Right atrium auricular region (tissue), 2 donors: Measurements from ENCODE around the gene SLIT1. TPM values are rescaled to one million over a fixed set of nuclear protein-coding genes. Genes with fewer than 3 reads are reported as not detected.

Experiments
- DNase-seq: peaks from one replicate; pipeline ENCODE4 v3.0.0-alpha.2; 2019; ENCODE audit warnings: low spot score
- H3K27ac ChIP-seq, 2 donors: fragments of 200-600 bp; sonication (generic); 1 replicate in 1 of 2; 2 replicates in 1 of 2; pipeline ENCODE4 v1.5.1; 2016 to 2019
- H3K27me3 ChIP-seq, 2 donors: fragments of 200-600 bp; sonication (generic); one replicate each; pipeline versions ENCODE4 v1.5.1 to v1.6.0; 2017 to 2019
- H3K36me3 ChIP-seq: fragments of 200-600 bp; sonication (generic); one replicate; pipeline ENCODE4 v1.5.1; 2016
- H3K4me1 ChIP-seq, 2 donors: fragments of 200-600 bp; sonication (generic); one replicate each; pipeline versions ENCODE4 v1.5.1 to v1.6.0; 2017 to 2019
- H3K4me3 ChIP-seq, 2 donors: fragments of 200-600 bp; sonication (generic); 1 replicate in 1 of 2; 2 replicates in 1 of 2; pipeline ENCODE4 v1.5.1; 2017 to 2019; ENCODE audit warnings: mild to moderate bottlenecking in 1 of 2, moderate library complexity in 1 of 2
- H3K9me3 ChIP-seq, 2 donors: fragments of 200-600 bp; sonication (generic); one replicate each; pipeline ENCODE4 v1.5.1; 2019
- CTCF ChIP-seq, 2 donors: fragments of 200-600 bp; sonication (generic); IDR thresholded peaks; one replicate each; pipeline ENCODE4 v1.5.1; 2019; ENCODE audit warnings: antibody characterized with exemption in 2 of 2
- total RNA-seq, 2 donors: library from RNA; depleted of rRNA; stranded (reverse); fragments of >200 nt; gene quantifications; one replicate each; pipeline ENCODE4 v1.1.0, GENCODE V29; 2016

The SLIT1 gene
- total RNA-seq, 2 donors from 2014 or later = not detected

- H3K27ac ChIP-seq = no peak overlapping the region
- no peak for DNase-seq
- H3K9me3 ChIP-seq = no peaks in the 10 kb centered on the region
- H3K4me3 ChIP-seq = no peak overlapping the region
- H3K4me1 ChIP-seq = no peaks in the 10 kb centered on the region
- no peaks in the 10 kb centered on the region for H3K36me3 ChIP-seq
- H3K27me3 ChIP-seq = no peaks in the 10 kb centered on the region
- no peak for TF ChIP-seq CTCF (IDR thresholded peaks at IDR 0.05)
Observed at GRCh38 chr10:97063983-97064837, 121.5 kb downstream of the SLIT1 start.

- no peak overlapping the region for H3K4me3 ChIP-seq
- no peaks in the 10 kb centered on the region for H3K4me1 ChIP-seq
- no peak for DNase-seq
- no peaks in the 10 kb centered on the region for H3K36me3 ChIP-seq
- no peaks in the 10 kb centered on the region for H3K9me3 ChIP-seq
- no peak for TF ChIP-seq CTCF (IDR thresholded peaks at IDR 0.05)
- H3K27ac ChIP-seq = no peak overlapping the region
- H3K27me3 ChIP-seq = no peaks in the 10 kb centered on the region
Observed at GRCh38 chr10:97063271-97063982, 122.3 kb downstream of the SLIT1 start.

GRCh38 chr10:97062456-97062855 is 123.3 kb downstream of the SLIT1 start:
- no peaks in the 10 kb centered on the region for H3K4me1 ChIP-seq
- TF ChIP-seq CTCF (IDR thresholded peaks at IDR 0.05) = no peak
- H3K27me3 ChIP-seq = no peaks in the 10 kb centered on the region
- no peaks in the 10 kb centered on the region for H3K36me3 ChIP-seq
- no peak for DNase-seq
- H3K27ac ChIP-seq = no peak overlapping the region
- no peak overlapping the region for H3K4me3 ChIP-seq
- H3K9me3 ChIP-seq = no peaks in the 10 kb centered on the region

GRCh38 chr10:97062046-97062445 is 123.7 kb downstream of the SLIT1 start:
- Histone ChIP-seq H3K36me3 (no peaks in the 10 kb centered on the region), H3K27ac (no peak overlapping the region), H3K27me3 (no peaks in the 10 kb centered on the region), H3K9me3 (no peaks in the 10 kb centered on the region), H3K4me3 (no peak overlapping the region), H3K4me1 (no peaks in the 10 kb centered on the region)
- DNase-seq = no peak
- no peak for TF ChIP-seq CTCF (IDR thresholded peaks at IDR 0.05)

GRCh38 chr10:97061423-97061822 is 124.3 kb downstream of the SLIT1 start:
- no peaks in the 10 kb centered on the region for H3K4me1 ChIP-seq
- no peaks in the 10 kb centered on the region for H3K36me3 ChIP-seq
- no peaks in the 10 kb centered on the region for H3K9me3 ChIP-seq
- H3K27me3 ChIP-seq = no peaks in the 10 kb centered on the region
- no peak overlapping the region for H3K4me3 ChIP-seq
- no peak for DNase-seq
- H3K27ac ChIP-seq = no peak overlapping the region
- no peak for TF ChIP-seq CTCF (IDR thresholded peaks at IDR 0.05)
